Spleen (tissue), 11 donors: ENCODE measurements around the gene DVL2. TPM values are rescaled to one million over a fixed set of nuclear protein-coding genes. Genes with fewer than 3 reads are reported as not detected.

Source experiments
- DNase-seq: peaks from one replicate; pipeline ENCODE4 v3.0.0-alpha.2; 2020
- H3K27ac ChIP-seq, 8 donors: fragments of 200-600 bp; sonication (generic) in 7 of 8; 1 replicate in 4 of 8; 2 replicates in 4 of 8; pipeline versions ENCODE4 v1.5.0 to v1.8.0; 2016 to 2021; ENCODE audit warnings: inconsistent platforms in 4 of 8, mild to moderate bottlenecking in 4 of 8, moderate library complexity in 1 of 8
- H3K27me3 ChIP-seq, 7 donors: fragments of 200-600 bp; sonication (generic) in 6 of 7; replicated peaks in 1 of 7; 1 replicate in 4 of 7; 2 replicates in 3 of 7; pipeline versions ENCODE4 v1.5.0 to v1.8.0; 2016 to 2021; ENCODE audit warnings: inconsistent platforms in 3 of 7, mild to moderate bottlenecking in 1 of 7
- H3K36me3 ChIP-seq, 6 donors: fragments of 200-600 bp; sonication (generic) in 5 of 6; 1 replicate in 4 of 6; 2 replicates in 2 of 6; pipeline versions ENCODE4 v1.5.0 to v1.8.0; 2016 to 2021; ENCODE audit warnings: inconsistent platforms in 2 of 6
- H3K4me1 ChIP-seq, 6 donors: fragments of 200-600 bp; sonication (generic) in 5 of 6; 1 replicate in 3 of 6; 2 replicates in 3 of 6; pipeline versions ENCODE4 v1.5.0 to v1.8.0; 2016 to 2021; ENCODE audit warnings: inconsistent platforms in 3 of 6
- H3K4me3 ChIP-seq, 8 donors: fragments of 200-600 bp; sonication (generic) in 7 of 8; 1 replicate in 4 of 8; 2 replicates in 4 of 8; pipeline versions ENCODE4 v1.5.0 to v1.8.0; 2016 to 2021; ENCODE audit warnings: inconsistent platforms in 4 of 8, mild to moderate bottlenecking in 4 of 8, moderate library complexity in 2 of 8
- H3K9me3 ChIP-seq, 8 donors: fragments of 200-600 bp; sonication (generic) in 7 of 8; 1 replicate in 4 of 8; 2 replicates in 4 of 8; pipeline versions ENCODE4 v1.5.0 to v1.8.0; 2016 to 2021; ENCODE audit warnings: inconsistent platforms in 4 of 8
- POLR2A ChIP-seq, 3 donors: fragments of 450-650 bp; IDR thresholded peaks; one replicate each; pipeline ENCODE4 v1.5.1; 2017; ENCODE audit warnings: antibody characterized with exemption in 3 of 3, mild to moderate bottlenecking in 1 of 3
- POLR2AphosphoS5 ChIP-seq, 3 donors: sonication (generic); formaldehyde crosslinking; IDR thresholded peaks; one replicate each; pipeline ENCODE4 v1.5.1; 2017; ENCODE audit warnings: antibody characterized with exemption in 3 of 3
- WGBS, 5 donors: extraction: QIAGEN DNeasy Blood & Tissue Kit in 3 of 5; methylation state at CpG; one replicate each; pipeline versions ENCODE4 v1.1.5 to v1.1.7; 2013 to 2018; 5-methylcytosine and 5-hydroxymethylcytosine counted together
- intact Hi-C: fragments of 100-400 bp; cut with DNase I; formaldehyde crosslinking; loops from one replicate; pipeline ENCODE4 v1.15.0; 2023; ENCODE audit warnings: low total_unique reads
- microRNA-seq, 3 donors: library from miRNA; unstranded; fragments of <30 nt; microRNA quantifications; one replicate each; pipeline versions ENCODE4 to v1.1.0, GENCODE V29; 2019 to 2020
- polyA plus RNA-seq, 3 donors: library from polyadenylated mRNA; stranded (reverse); fragments of 200-250 nt; gene quantifications; one replicate each; pipeline ENCODE4 v1.2.1, GENCODE V29; 2013
- small RNA-seq, 4 donors: library from RNA; depleted of rRNA; stranded (forward); fragments of <200 nt; gene quantifications; one replicate each; pipeline ENCODE3, GENCODE V24; 2016
- total RNA-seq, 7 donors: library from RNA; depleted of rRNA in 3 of 7; stranded (reverse); fragments of >200 nt in 3 of 7; fragmentation: NEBNext Ultra II Directional in 4 of 7; extraction: Animal tissue kit (Norgen Biotek cat#: 25700) in 4 of 7; gene quantifications; one replicate each; pipeline versions ENCODE4 v1.1.0 to v1.2.1, GENCODE V29; 2016 to 2021
- TF ChIP-seq, protein P1 (sequence below), 11 experiments: fragments of 200-600 bp in 7 of 11; fragments of 450-650 bp in 4 of 11; sonication (generic) in 4 of 11; IDR thresholded peaks in 8 of 11; conservative IDR thresholded peaks in 3 of 11; 1 replicate in 7 of 11; 2 replicates in 4 of 11; pipeline versions ENCODE4 v1.4.0 to v1.8.0; 2016 to 2021; ENCODE audit warnings: antibody characterized with exemption in 11 of 11, inconsistent platforms in 4 of 11, mild to moderate bottlenecking in 1 of 11
- donor health status: healthy with polysubstance abuse.
- donor health status: DM: no; HTN: no; CAD: no; lungs with moderate emphysema.
- donor health status: DM: no; HTN: no; CAD: no.
- donor health status: Bipolar disorder and iron deficiency.
- donor health status: healthy.
- donor health status: DM: no; HTN: no; CAD: no.
- donor health status: DM: yes; HTN: yes; CAD: no.

The DVL2 gene
- total and polyA plus RNA-seq, 10 donors: 9.8 to 48.0 (median 37.7) TPM

DNA sequence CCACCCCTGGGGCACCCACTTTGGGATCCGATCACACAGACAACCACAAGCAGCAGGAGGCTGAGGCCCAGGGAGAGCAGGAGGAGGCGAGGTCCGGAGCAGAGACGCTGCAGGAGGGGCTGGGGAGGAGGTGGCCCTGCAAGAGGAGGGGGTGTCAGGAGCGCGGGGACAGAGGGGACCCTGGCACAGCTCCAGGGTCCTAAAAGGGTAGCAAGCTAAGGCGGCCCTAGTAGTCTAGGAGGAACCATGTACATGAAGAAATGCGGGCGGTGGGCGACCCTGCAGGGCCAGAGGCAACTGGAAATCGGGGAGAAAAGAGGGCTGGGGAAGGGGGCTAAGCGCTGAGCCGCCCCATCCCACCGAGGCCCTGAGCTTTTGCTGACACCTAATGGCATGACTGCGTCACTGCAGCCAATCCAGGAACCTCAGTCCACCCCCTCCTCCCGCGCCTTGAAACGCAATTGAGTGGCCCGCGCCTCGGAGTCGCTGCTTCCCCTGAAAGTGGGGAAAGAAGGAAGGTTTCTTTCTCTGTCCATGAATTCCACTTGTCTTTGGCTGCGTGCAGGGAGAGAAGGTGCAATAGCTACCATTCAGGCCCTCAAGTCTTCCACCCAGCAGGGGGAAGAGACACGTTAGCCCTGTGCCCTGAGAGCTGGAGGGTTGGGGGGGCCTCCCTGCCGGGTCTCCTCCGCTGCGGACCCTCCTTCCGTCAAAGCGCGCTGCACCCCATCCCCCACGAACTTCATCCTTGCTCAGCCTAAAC, 56.9 kb downstream of the DVL2 start:
- intact Hi-C loops: no loop called here
- TF ChIP-seq, protein P1, sequence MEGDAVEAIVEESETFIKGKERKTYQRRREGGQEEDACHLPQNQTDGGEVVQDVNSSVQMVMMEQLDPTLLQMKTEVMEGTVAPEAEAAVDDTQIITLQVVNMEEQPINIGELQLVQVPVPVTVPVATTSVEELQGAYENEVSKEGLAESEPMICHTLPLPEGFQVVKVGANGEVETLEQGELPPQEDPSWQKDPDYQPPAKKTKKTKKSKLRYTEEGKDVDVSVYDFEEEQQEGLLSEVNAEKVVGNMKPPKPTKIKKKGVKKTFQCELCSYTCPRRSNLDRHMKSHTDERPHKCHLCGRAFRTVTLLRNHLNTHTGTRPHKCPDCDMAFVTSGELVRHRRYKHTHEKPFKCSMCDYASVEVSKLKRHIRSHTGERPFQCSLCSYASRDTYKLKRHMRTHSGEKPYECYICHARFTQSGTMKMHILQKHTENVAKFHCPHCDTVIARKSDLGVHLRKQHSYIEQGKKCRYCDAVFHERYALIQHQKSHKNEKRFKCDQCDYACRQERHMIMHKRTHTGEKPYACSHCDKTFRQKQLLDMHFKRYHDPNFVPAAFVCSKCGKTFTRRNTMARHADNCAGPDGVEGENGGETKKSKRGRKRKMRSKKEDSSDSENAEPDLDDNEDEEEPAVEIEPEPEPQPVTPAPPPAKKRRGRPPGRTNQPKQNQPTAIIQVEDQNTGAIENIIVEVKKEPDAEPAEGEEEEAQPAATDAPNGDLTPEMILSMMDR (IDR thresholded peaks at IDR 0.05 in 8 of 11, conservative IDR thresholded peaks at IDR 0.05 in 3 of 11): peak; percentile 50 to 93 (median 83)
- TF ChIP-seq POLR2AphosphoS5 (IDR thresholded peaks at IDR 0.05) (peak in 2 of 3 donors; percentile 16 to 21), POLR2A (IDR thresholded peaks at IDR 0.05) (no peak)
- Histone ChIP-seq H3K27ac (no peak overlapping the region), H3K4me3 (peak overlapping the region in 7 of 8 donors; percentile 1 to 56 (median 21)), H3K27me3 (peaks cover 0 to 67% (median 21%) of the 10 kb centered on the region in 7 donors), H3K36me3 (no peaks in the 10 kb centered on the region), H3K9me3 (no peaks in the 10 kb centered on the region), H3K4me1 (peaks cover 8 to 34% (median 22%) of the 10 kb centered on the region in 6 donors)
- 3 to 4% (median 3%) methylated on average over 25 to 31 of the region's 31 CpGs for WGBS, 5 donors
- peak; percentile 85 for DNase-seq

DNA sequence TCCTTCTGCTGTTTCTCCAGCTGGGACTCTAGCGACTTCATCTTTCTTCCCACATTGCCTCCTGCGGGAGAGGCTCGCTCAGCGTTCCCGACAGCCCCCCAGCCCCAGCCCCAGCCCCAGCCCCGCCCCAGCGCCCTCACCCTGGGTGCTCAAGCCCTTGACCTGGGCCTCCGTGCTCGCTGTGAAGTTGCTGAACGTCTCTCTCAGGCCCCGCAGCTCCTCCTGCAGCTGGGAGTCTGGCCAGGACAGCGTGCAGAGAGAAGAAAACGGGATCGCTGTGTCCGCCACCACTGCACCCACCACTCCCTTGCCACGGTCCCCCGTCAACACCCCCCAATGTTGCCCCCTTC, 57.5 kb downstream of the DVL2 start:
- Histone ChIP-seq H3K27me3 (peaks cover 0 to 67% (median 21%) of the 10 kb centered on the region in 7 donors), H3K4me1 (peaks cover 8 to 34% (median 22%) of the 10 kb centered on the region in 6 donors), H3K9me3 (no peaks in the 10 kb centered on the region), H3K27ac (no peak overlapping the region), H3K36me3 (no peaks in the 10 kb centered on the region), H3K4me3 (peak overlapping the region in 1 of 8 donors; percentile 56)
- no peak for DNase-seq
- intact Hi-C loops: no loop called here
- WGBS, 5 donors: 18 to 30% (median 25%) methylated on average over 17 of the region's 17 CpGs
- no peak for TF ChIP-seq POLR2AphosphoS5 (IDR thresholded peaks at IDR 0.05)
- no peak for TF ChIP-seq POLR2A (IDR thresholded peaks at IDR 0.05)
- TF ChIP-seq, protein P1 (IDR thresholded peaks at IDR 0.05 in 8 of 11, conservative IDR thresholded peaks at IDR 0.05 in 3 of 11): no peak

DNA sequence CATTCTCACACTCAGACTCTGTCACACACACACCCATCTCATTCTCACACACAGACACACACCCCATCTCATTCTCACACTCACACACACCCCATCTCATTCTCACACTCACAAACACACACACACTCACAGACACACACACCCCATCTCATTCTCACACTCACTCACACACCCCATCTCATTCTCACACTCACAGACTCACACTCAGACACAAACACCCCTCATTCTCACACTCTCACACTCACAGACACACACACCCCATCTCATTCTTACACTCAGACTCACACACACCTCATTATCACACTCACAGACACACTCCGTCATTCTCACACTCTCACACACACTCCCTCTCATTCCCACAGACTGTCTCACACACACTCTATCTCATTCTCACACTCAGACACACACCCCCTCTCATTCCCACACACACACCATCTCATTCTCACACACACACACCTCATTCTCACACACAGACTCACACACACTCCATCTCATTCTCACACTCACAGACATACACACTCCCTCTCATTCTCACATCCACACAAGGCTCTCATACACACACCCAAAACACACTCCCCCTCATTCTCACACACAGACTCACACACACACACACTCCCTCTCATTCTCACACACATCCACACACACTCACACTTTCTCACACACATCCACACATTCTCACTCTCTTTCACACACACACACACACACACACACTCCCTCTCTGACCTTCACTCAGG, 58.0 kb downstream of the DVL2 start:
- no peak for TF ChIP-seq POLR2AphosphoS5 (IDR thresholded peaks at IDR 0.05)
- TF ChIP-seq POLR2A (IDR thresholded peaks at IDR 0.05): no peak
- TF ChIP-seq, protein P1 (IDR thresholded peaks at IDR 0.05 in 8 of 11, conservative IDR thresholded peaks at IDR 0.05 in 3 of 11): no peak

More for the DNA sequence above, 58.0 kb downstream of the DVL2 start:
- peaks cover 8 to 34% (median 22%) of the 10 kb centered on the region in 6 donors for H3K4me1 ChIP-seq
- H3K36me3 ChIP-seq: no peaks in the 10 kb centered on the region
- intact Hi-C loops: no loop called here
- no peak for DNase-seq
- 90 to 100% (median 92%) methylated on average over 1 of the region's 1 CpG for WGBS, 5 donors
- peaks cover 0 to under 1% (median 0%) of the 10 kb centered on the region in 8 donors for H3K9me3 ChIP-seq
- H3K4me3 ChIP-seq: no peak overlapping the region
- no peak overlapping the region for H3K27ac ChIP-seq
- H3K27me3 ChIP-seq: peaks cover 0 to 67% (median 21%) of the 10 kb centered on the region in 7 donors

Small RNA genes within 50 kb of the gene (microRNA-seq; reads per million reads assigned to microRNA genes)
- 1,519 to 2,484 (median 1,838) reads per million in 3 donors for gene MIR324

Small RNA genes within 50 kb of the gene (small RNA-seq; reads per million reads assigned to genes)
- gene AC120057.4 (0 reads per million in 4 donors), gene MIR324 (1.0 to 4.6 (median 2.8) reads per million in 4 donors), gene RF00019 (0 reads per million in 4 donors)

Other genes with a start within 250 kb of the DVL2 start
Only the 30 nearest of the 36 such genes appear.
- gene SLC16A13, start 198.5 kb downstream of the DVL2 start, total RNA-seq: 10 to 100 TPM in 2 of 7 donors, 1 to 10 TPM in 5; 4.0 to 15.3 (median 7.6) TPM
- 1 to 10 TPM; 1.7 to 5.4 (median 1.8) TPM for gene SLC16A13, start 198.5 kb downstream of the DVL2 start, polyA plus RNA-seq
- 1 to 10 TPM in 5 of 7 donors, under 1 TPM in 1, not detected in 1; 0.51 to 3.6 (median 2.9) TPM for gene SLC16A11, start 190.4 kb downstream of the DVL2 start, total RNA-seq
- 1 to 10 TPM; 1.9 to 3.9 (median 2.1) TPM for gene SLC16A11, start 190.4 kb downstream of the DVL2 start, polyA plus RNA-seq
- 10 to 100 TPM in 2 of 7 donors, 1 to 10 TPM in 4, under 1 TPM in 1; 0.85 to 19.5 (median 7.1) TPM for gene CLEC10A, start 154.3 kb downstream of the DVL2 start, total RNA-seq
- 10 to 100 TPM in 1 of 3 donors, 1 to 10 TPM in 2; 2.2 to 22.2 (median 6.3) TPM for gene CLEC10A, start 154.3 kb downstream of the DVL2 start, polyA plus RNA-seq
- gene ASGR2, start 119.7 kb downstream of the DVL2 start, total RNA-seq: 10 to 100 TPM in 2 of 7 donors, 1 to 10 TPM in 4, not detected in 1; 2.4 to 10.5 (median 6.2) TPM
- 10 to 100 TPM in 1 of 3 donors, 1 to 10 TPM in 2; 2.3 to 35.1 (median 8.8) TPM for gene ASGR2, start 119.7 kb downstream of the DVL2 start, polyA plus RNA-seq
- gene ASGR1, start 55.1 kb downstream of the DVL2 start, total RNA-seq: 1 to 10 TPM; 1.5 to 7.2 (median 3.7) TPM
- gene ASGR1, start 55.1 kb downstream of the DVL2 start, polyA plus RNA-seq: 10 to 100 TPM in 1 of 3 donors, 1 to 10 TPM in 2; 1.3 to 10.2 (median 6.4) TPM
- 10 to 100 TPM; 17.0 to 38.5 (median 30.5) TPM for gene DLG4, start 14.7 kb downstream of the DVL2 start, total RNA-seq
- gene DLG4, start 14.7 kb downstream of the DVL2 start, polyA plus RNA-seq: 10 to 100 TPM in 1 of 3 donors, 1 to 10 TPM in 2; 3.0 to 21.5 (median 4.3) TPM
- 100 to 1,000 TPM; 402 to 903 (median 548) TPM for gene ACADVL, start 14.6 kb downstream of the DVL2 start, total RNA-seq
- 100 to 1,000 TPM; 320 to 963 (median 710) TPM for gene ACADVL, start 14.6 kb downstream of the DVL2 start, polyA plus RNA-seq
- gene PHF23, start 4.9 kb upstream of the DVL2 start, total RNA-seq: 10 to 100 TPM; 33.1 to 47.6 (median 38.8) TPM
- 10 to 100 TPM; 27.4 to 50.4 (median 33.2) TPM for gene PHF23, start 4.9 kb upstream of the DVL2 start, polyA plus RNA-seq
- gene GABARAP, start 7.9 kb upstream of the DVL2 start, total RNA-seq: 100 to 1,000 TPM; 222 to 519 (median 438) TPM
- gene GABARAP, start 7.9 kb upstream of the DVL2 start, polyA plus RNA-seq: 100 to 1,000 TPM; 755 to 855 (median 822) TPM
- 100 to 1,000 TPM in 4 of 7 donors, 10 to 100 TPM in 3; 83.1 to 133 (median 119) TPM for gene CTDNEP1, start 17.2 kb upstream of the DVL2 start, total RNA-seq
- 100 to 1,000 TPM in 1 of 3 donors, 10 to 100 TPM in 2; 69.3 to 104 (median 86.1) TPM for gene CTDNEP1, start 17.2 kb upstream of the DVL2 start, polyA plus RNA-seq
- 10 to 100 TPM; 22.1 to 40.3 (median 36.3) TPM for gene ELP5, start 17.7 kb upstream of the DVL2 start, total RNA-seq
- gene ELP5, start 17.7 kb upstream of the DVL2 start, polyA plus RNA-seq: 10 to 100 TPM; 36.2 to 40.2 (median 37.2) TPM
- gene CLDN7, start 28.0 kb upstream of the DVL2 start, total RNA-seq: 1 to 10 TPM in 6 of 7 donors, under 1 TPM in 1; 0.74 to 6.6 (median 2.4) TPM
- 1 to 10 TPM; 2.9 to 6.0 (median 4.3) TPM for gene CLDN7, start 28.0 kb upstream of the DVL2 start, polyA plus RNA-seq
- gene SLC2A4, start 47.2 kb upstream of the DVL2 start, total RNA-seq: 1 to 10 TPM in 1 of 7 donors, under 1 TPM in 6; 0.39 to 1.6 (median 0.51) TPM
- gene SLC2A4, start 47.2 kb upstream of the DVL2 start, polyA plus RNA-seq: under 1 TPM; 0.07 to 0.56 (median 0.29) TPM
- under 1 TPM in 3 of 7 donors, not detected in 4; 0.11 to 0.40 (median 0.19) TPM for gene YBX2, start 60.1 kb upstream of the DVL2 start, total RNA-seq
- gene YBX2, start 60.1 kb upstream of the DVL2 start, polyA plus RNA-seq: under 1 TPM; 0.09 to 0.22 (median 0.12) TPM
- gene EIF5A, start 73.1 kb upstream of the DVL2 start, total RNA-seq: 100 to 1,000 TPM; 117 to 326 (median 244) TPM
- 100 to 1,000 TPM; 310 to 426 (median 376) TPM for gene EIF5A, start 73.1 kb upstream of the DVL2 start, polyA plus RNA-seq
- 100 to 1,000 TPM in 2 of 7 donors, 10 to 100 TPM in 5; 54.1 to 123 (median 65.4) TPM for gene GPS2, start 80.8 kb upstream of the DVL2 start, total RNA-seq
- gene GPS2, start 80.8 kb upstream of the DVL2 start, polyA plus RNA-seq: 10 to 100 TPM; 56.6 to 73.2 (median 70.9) TPM
- 10 to 100 TPM; 16.5 to 53.9 (median 44.3) TPM for gene NEURL4, start 94.8 kb upstream of the DVL2 start, total RNA-seq
- 10 to 100 TPM; 17.6 to 48.6 (median 36.3) TPM for gene NEURL4, start 94.8 kb upstream of the DVL2 start, polyA plus RNA-seq
- 100 to 1,000 TPM; 118 to 312 (median 208) TPM for gene ACAP1, start 102.0 kb upstream of the DVL2 start, total RNA-seq
- 100 to 1,000 TPM; 126 to 266 (median 245) TPM for gene ACAP1, start 102.0 kb upstream of the DVL2 start, polyA plus RNA-seq
- gene KCTD11, start 117.6 kb upstream of the DVL2 start, total RNA-seq: 10 to 100 TPM in 1 of 7 donors, 1 to 10 TPM in 6; 7.7 to 10.0 (median 9.1) TPM
- gene KCTD11, start 117.6 kb upstream of the DVL2 start, polyA plus RNA-seq: 10 to 100 TPM in 1 of 3 donors, 1 to 10 TPM in 2; 5.4 to 12.0 (median 6.0) TPM
- gene TMEM95, start 120.6 kb upstream of the DVL2 start, total RNA-seq: not detected
- not detected for gene TMEM95, start 120.6 kb upstream of the DVL2 start, polyA plus RNA-seq
- gene TNK1, start 146.6 kb upstream of the DVL2 start, total RNA-seq: 10 to 100 TPM in 1 of 7 donors, 1 to 10 TPM in 6; 4.2 to 16.2 (median 6.4) TPM
- gene TNK1, start 146.6 kb upstream of the DVL2 start, polyA plus RNA-seq: 1 to 10 TPM; 6.6 to 8.7 (median 8.3) TPM
- gene PLSCR3, start 160.0 kb upstream of the DVL2 start, total RNA-seq: 10 to 100 TPM; 34.1 to 63.2 (median 51.1) TPM
- gene PLSCR3, start 160.0 kb upstream of the DVL2 start, polyA plus RNA-seq: 10 to 100 TPM; 31.3 to 45.9 (median 33.3) TPM
- 10 to 100 TPM; 39.1 to 82.5 (median 50.3) TPM for gene TMEM256, start 169.6 kb upstream of the DVL2 start, total RNA-seq
- 100 to 1,000 TPM; 175 to 193 (median 179) TPM for gene TMEM256, start 169.6 kb upstream of the DVL2 start, polyA plus RNA-seq
- gene NLGN2, start 173.3 kb upstream of the DVL2 start, total RNA-seq: 10 to 100 TPM in 6 of 7 donors, 1 to 10 TPM in 1; 8.7 to 23.0 (median 13.0) TPM
- 1 to 10 TPM; 2.2 to 6.5 (median 4.3) TPM for gene NLGN2, start 173.3 kb upstream of the DVL2 start, polyA plus RNA-seq
- not detected for gene SPEM1, start 185.8 kb upstream of the DVL2 start, total RNA-seq
- gene SPEM1, start 185.8 kb upstream of the DVL2 start, polyA plus RNA-seq: not detected
- not detected for gene SPEM2, start 191.1 kb upstream of the DVL2 start, total RNA-seq
- gene SPEM2, start 191.1 kb upstream of the DVL2 start, polyA plus RNA-seq: not detected
- not detected for gene SPEM3, start 194.3 kb upstream of the DVL2 start, total RNA-seq
- gene SPEM3, start 194.3 kb upstream of the DVL2 start, polyA plus RNA-seq: not detected
- 10 to 100 TPM in 5 of 7 donors, 1 to 10 TPM in 2; 7.1 to 17.4 (median 10.9) TPM for gene TMEM102, start 200.9 kb upstream of the DVL2 start, total RNA-seq
- 1 to 10 TPM; 4.7 to 9.8 (median 7.8) TPM for gene TMEM102, start 200.9 kb upstream of the DVL2 start, polyA plus RNA-seq
- gene FGF11, start 205.0 kb upstream of the DVL2 start, total RNA-seq: 1 to 10 TPM; 1.0 to 5.5 (median 3.2) TPM
- 1 to 10 TPM; 1.5 to 3.5 (median 2.0) TPM for gene FGF11, start 205.0 kb upstream of the DVL2 start, polyA plus RNA-seq
- gene CHRNB1, start 210.5 kb upstream of the DVL2 start, total RNA-seq: 10 to 100 TPM in 5 of 7 donors, 1 to 10 TPM in 2; 7.3 to 12.9 (median 11.4) TPM
- 10 to 100 TPM in 2 of 3 donors, 1 to 10 TPM in 1; 7.3 to 12.4 (median 11.1) TPM for gene CHRNB1, start 210.5 kb upstream of the DVL2 start, polyA plus RNA-seq